Stomach (tissue), 9 donors: Measurements from ENCODE around the gene CNTNAP3. TPM values are rescaled to one million over a fixed set of nuclear protein-coding genes. Genes with fewer than 3 reads are reported as not detected.
"Not testable (repeated sequence)": the region's sequence is repeated elsewhere in the genome, so short reads cannot be mapped to it uniquely, and the experiment has no call there.

ENCODE experiments used
- DNase-seq, 2 donors: peaks; one replicate each; pipeline versions ENCODE4 v3.0.0 to v3.0.0-alpha.2; 2013 to 2019
- H3K27ac ChIP-seq, 5 donors: fragments of 200-600 bp in 4 of 5; sonication (generic) in 4 of 5; one replicate each; pipeline ENCODE4 v1.5.1; 2013 to 2019; ENCODE audit warnings: mild to moderate bottlenecking in 1 of 5, moderate library complexity in 1 of 5
- H3K27me3 ChIP-seq, 3 donors: fragments of 200-600 bp; sonication (generic); one replicate each; pipeline ENCODE4 v1.5.1; 2017 to 2019; ENCODE audit warnings: mixed run types in 1 of 3
- H3K36me3 ChIP-seq, 4 donors: fragments of 200-600 bp; sonication (generic); 1 replicate in 3 of 4; 2 replicates in 1 of 4; pipeline ENCODE4 v1.5.1; 2016 to 2019
- H3K4me1 ChIP-seq, 4 donors: fragments of 200-600 bp; sonication (generic); one replicate each; pipeline ENCODE4 v1.5.1; 2016 to 2019
- H3K4me3 ChIP-seq, 4 donors: fragments of 200-600 bp; sonication (generic) in 3 of 4; one replicate each; pipeline ENCODE4 v1.5.1; 2016 to 2019; ENCODE audit warnings: mild to moderate bottlenecking in 1 of 4
- H3K9me3 ChIP-seq, 4 donors: fragments of 200-600 bp; sonication (generic); one replicate each; pipeline ENCODE4 v1.5.1; 2016 to 2019
- WGBS, 5 donors: extraction: QIAGEN DNeasy Blood & Tissue Kit in 3 of 5; methylation state at CpG; one replicate each; pipeline versions ENCODE4 v1.1.5 to v1.1.7; 2013 to 2018; 5-methylcytosine and 5-hydroxymethylcytosine counted together
- intact Hi-C: fragments of 100-400 bp; cut with DNase I; formaldehyde crosslinking; loops from one replicate; pipeline ENCODE4 v1.15.1; 2023; ENCODE audit warnings: low total_unique reads
- polyA plus RNA-seq, 3 donors: library from polyadenylated mRNA; stranded (reverse); fragments of 200-250 nt; gene quantifications; one replicate each; pipeline ENCODE4 v1.2.3, GENCODE V29; 2013
- total RNA-seq, 5 donors: library from RNA; depleted of rRNA; stranded (reverse); fragments of >200 nt; gene quantifications; one replicate each; pipeline versions ENCODE4 v1.1.0 to v1.2.3, GENCODE V29; 2014 to 2016
- TF ChIP-seq, protein P1 (sequence below), 7 experiments: fragments of 450-650 bp in 4 of 7; fragments of 200-600 bp in 3 of 7; sonication (generic) in 3 of 7; IDR thresholded peaks; one replicate each; pipeline ENCODE4 v1.5.1; 2016 to 2019; ENCODE audit warnings: antibody characterized with exemption in 7 of 7, control low read depth in 2 of 7, mild to moderate bottlenecking in 1 of 7
- donor health status: healthy with polysubstance abuse.
- donor health status: Bipolar disorder and iron deficiency.
- donor health status: healthy.

CNTNAP3 gene
- total and polyA plus RNA-seq, 8 donors = 0.25 to 12.3 (median 2.8) TPM; not detected in 3

- H3K36me3 ChIP-seq, intact Hi-C loops, H3K9me3 ChIP-seq, H3K4me1 ChIP-seq, H3K27ac ChIP-seq, H3K27me3 ChIP-seq: not testable (repeated sequence)
- DNase-seq = peak; percentile 49 to 74
- TF ChIP-seq, protein P1, sequence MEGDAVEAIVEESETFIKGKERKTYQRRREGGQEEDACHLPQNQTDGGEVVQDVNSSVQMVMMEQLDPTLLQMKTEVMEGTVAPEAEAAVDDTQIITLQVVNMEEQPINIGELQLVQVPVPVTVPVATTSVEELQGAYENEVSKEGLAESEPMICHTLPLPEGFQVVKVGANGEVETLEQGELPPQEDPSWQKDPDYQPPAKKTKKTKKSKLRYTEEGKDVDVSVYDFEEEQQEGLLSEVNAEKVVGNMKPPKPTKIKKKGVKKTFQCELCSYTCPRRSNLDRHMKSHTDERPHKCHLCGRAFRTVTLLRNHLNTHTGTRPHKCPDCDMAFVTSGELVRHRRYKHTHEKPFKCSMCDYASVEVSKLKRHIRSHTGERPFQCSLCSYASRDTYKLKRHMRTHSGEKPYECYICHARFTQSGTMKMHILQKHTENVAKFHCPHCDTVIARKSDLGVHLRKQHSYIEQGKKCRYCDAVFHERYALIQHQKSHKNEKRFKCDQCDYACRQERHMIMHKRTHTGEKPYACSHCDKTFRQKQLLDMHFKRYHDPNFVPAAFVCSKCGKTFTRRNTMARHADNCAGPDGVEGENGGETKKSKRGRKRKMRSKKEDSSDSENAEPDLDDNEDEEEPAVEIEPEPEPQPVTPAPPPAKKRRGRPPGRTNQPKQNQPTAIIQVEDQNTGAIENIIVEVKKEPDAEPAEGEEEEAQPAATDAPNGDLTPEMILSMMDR (IDR thresholded peaks at IDR 0.05) = peak in 1 of 7 experiments; percentile 35
- peak overlapping the region in 1 of 4 donors; percentile 33 for H3K4me3 ChIP-seq
- WGBS, 5 donors = 8 to 14% (median 10%) methylated on average over 23 to 49 of the region's 49 CpGs
These were observed 209.2 kb downstream of the CNTNAP3 start for GRCh38 chr9:39078621-39079256.

DNA sequence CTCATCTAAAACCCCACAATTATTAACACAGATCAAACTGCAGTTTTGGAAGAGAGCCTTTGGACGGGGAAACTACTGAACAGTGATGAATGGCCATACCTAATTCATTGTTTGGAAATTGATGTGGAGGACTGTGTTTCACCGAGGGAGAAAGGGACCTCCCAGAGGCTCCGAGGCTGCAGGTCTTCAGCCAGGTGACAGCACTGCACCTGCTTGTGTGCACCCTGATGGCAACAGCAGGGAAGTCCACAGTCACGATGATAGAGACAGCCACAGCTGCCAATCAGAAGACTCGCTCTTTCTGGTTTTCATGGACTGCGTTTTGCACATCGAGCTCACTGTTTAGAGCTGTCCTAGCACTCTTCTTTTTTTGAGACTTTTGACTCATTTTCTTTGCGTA lies 214.4 kb downstream of the CNTNAP3 start:
- DNase-seq, H3K36me3 ChIP-seq, H3K4me1 ChIP-seq, H3K4me3 ChIP-seq, H3K27ac ChIP-seq, H3K27me3 ChIP-seq, H3K9me3 ChIP-seq, intact Hi-C loops: not testable (repeated sequence)
- WGBS, 5 donors = 62 to 75% (median 69%) methylated on average over 7 to 8 of the region's 8 CpGs

DNA sequence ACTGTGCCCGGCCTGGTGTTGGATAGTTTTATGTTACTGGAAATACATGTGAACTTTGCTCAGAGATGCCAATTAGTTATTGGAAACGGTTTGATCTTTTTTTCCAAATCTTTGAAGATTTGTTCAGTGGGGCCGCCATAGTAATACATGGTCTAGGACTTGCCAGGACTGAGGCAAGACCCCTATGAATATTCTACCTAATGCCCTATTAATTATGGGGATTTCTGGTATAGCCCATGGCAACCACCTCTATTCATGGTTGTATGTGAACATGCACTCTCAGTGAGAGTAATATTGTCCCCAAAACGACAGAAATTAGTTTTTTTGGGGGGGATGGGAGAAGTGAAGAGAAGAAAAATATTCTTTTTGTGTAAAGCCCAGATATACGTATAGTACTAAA lies 220.3 kb downstream of the CNTNAP3 start:
- H3K27ac ChIP-seq, H3K36me3 ChIP-seq, H3K4me1 ChIP-seq, H3K27me3 ChIP-seq, H3K9me3 ChIP-seq, intact Hi-C loops, DNase-seq, H3K4me3 ChIP-seq: not testable (repeated sequence)
- WGBS, 5 donors = 79 to 85% (median 82%) methylated on average over 5 of the region's 5 CpGs

DNA sequence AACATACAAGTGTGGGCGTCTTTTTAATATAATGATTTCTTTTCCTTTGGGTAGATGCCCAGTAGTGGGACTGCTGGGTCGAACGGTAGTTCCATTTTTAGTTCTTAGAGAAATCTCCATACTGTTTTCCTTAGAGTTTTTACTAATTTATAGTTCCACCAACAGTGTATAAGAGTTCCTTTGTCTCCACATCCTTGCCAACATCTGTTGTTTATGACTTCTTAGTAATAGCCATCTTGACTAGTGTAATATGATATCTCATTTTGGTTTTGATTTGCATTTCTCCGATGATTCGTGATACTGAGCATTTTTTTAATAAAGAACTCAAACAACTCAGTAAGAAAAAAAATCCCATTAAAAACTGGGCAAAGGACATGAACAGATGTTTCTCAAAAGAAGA lies 225.0 kb downstream of the CNTNAP3 start:
- 74 to 85% (median 83%) methylated on average over 5 of the region's 5 CpGs for WGBS, 5 donors

GRCh38 chr9:39054453-39054852 lies 233.5 kb downstream of the CNTNAP3 start:
- DNase-seq, H3K9me3 ChIP-seq, H3K36me3 ChIP-seq, H3K27me3 ChIP-seq, H3K4me1 ChIP-seq, H3K4me3 ChIP-seq, H3K27ac ChIP-seq, intact Hi-C loops: not testable (repeated sequence)
- WGBS, 5 donors = 75 to 86% (median 82%) methylated on average over 6 to 8 of the region's 8 CpGs

More for the DNA sequence above, 225.0 kb downstream of the CNTNAP3 start:
- DNase-seq, H3K27me3 ChIP-seq, H3K27ac ChIP-seq, H3K36me3 ChIP-seq, H3K4me1 ChIP-seq, H3K9me3 ChIP-seq, H3K4me3 ChIP-seq, intact Hi-C loops: not testable (repeated sequence)

DNA sequence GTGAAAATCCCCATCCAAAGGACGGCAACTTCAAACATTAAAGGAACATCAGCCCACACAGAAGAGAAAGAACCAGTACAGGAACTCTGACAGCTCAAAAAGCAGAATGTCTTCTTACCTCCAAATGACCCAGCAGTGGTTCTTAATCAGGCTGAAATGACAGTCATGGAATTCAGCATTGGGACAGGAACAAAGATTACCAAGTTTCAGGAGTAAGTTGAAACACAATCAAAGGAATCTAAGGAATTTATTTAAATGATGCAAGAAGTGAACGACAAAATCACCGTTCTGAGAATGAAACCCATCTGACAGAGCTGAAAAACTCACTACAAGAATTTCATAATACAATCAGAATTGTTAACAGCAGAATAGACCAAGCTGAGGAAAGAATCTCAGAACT lies 241.1 kb downstream of the CNTNAP3 start:
- WGBS, 5 donors = 45 to 56% (median 51%) methylated on average over 3 of the region's 3 CpGs
- H3K4me1 ChIP-seq, H3K27ac ChIP-seq, intact Hi-C loops, H3K27me3 ChIP-seq, H3K36me3 ChIP-seq, DNase-seq, H3K4me3 ChIP-seq: not testable (repeated sequence)
- H3K9me3 ChIP-seq = peaks cover 0 to 11% (median 7%) of the 10 kb centered on the region in 4 donors

GRCh38 chr9:39042352-39042803 lies 245.6 kb downstream of the CNTNAP3 start:
- H3K27ac ChIP-seq, H3K36me3 ChIP-seq, H3K4me1 ChIP-seq, H3K9me3 ChIP-seq, DNase-seq, H3K27me3 ChIP-seq, H3K4me3 ChIP-seq, intact Hi-C loops: not testable (repeated sequence)
- WGBS, 5 donors = 88 to 93% (median 91%) methylated on average over 26 to 27 of the region's 27 CpGs

DNA sequence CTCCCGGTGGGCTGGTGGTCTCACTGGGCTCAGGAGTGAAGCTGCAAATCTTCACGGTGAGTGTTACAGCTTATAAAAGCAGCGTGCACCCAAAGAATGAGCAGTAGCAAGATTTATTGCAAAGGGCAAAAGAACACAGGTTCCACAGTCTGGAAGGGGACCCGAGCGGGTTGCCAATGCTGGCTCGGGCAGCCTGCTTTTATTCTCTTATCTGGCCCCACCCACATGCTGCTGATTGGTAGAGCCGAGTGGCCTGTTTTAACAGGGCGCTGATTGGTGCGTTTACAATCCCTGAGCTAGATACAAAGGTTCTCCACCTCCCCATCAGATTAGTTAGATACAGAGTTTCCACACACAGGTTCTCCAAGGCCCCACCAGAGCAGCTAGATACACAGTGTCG lies 246.2 kb downstream of the CNTNAP3 start:
- WGBS, 5 donors = 81 to 89% (median 88%) methylated on average over 10 of the region's 10 CpGs
- H3K27me3 ChIP-seq = not testable (repeated sequence)

DNA sequence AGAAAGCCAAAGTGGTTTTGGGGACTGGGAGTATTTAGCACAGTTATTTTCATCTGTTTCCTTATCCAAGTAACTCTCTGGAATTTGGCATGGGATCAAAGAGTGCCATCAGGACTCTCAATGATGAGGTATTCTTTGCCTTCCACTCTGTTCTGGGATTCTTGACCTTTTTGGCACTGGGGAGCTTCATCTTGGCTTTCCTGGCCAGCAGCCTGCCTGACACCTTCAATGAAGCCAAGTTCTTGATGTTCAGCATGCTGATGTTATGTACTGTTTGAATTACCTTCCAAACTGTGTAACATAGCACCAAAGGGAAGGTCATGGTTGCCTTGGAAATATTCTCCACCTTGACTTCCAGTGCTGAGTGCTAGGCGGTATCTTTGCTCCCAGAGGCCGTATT lies 248.8 kb downstream of the CNTNAP3 start:
- H3K4me3 ChIP-seq, H3K9me3 ChIP-seq, H3K27ac ChIP-seq, H3K36me3 ChIP-seq, H3K4me1 ChIP-seq, intact Hi-C loops, H3K27me3 ChIP-seq: not testable (repeated sequence)
- 46 to 72% (median 58%) methylated on average over 2 of the region's 2 CpGs for WGBS, 5 donors
- DNase-seq = peak in 1 of 2 donors; percentile 7

More for the DNA sequence above, 246.2 kb downstream of the CNTNAP3 start:
- H3K27ac ChIP-seq, H3K4me1 ChIP-seq, intact Hi-C loops, H3K9me3 ChIP-seq, H3K36me3 ChIP-seq, DNase-seq, H3K4me3 ChIP-seq: not testable (repeated sequence)

DNA sequence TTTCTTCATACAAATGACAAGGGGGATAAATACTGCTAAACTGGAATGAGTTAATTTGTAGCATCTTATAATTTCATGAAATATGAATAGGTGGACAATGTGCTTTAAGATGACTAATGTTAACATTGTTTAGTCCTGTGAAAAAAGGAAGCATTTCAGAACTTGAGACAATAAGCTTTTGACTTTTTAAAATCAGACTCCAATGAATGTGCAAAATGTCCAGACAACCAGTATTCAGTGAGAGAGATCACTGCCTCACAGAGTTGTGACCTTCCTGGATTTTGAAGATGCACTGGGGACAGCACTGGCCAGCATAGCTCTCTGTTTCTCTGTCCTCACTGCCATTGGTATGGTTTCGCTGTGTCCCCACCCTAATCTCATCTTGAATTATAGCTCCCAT lies 249.7 kb downstream of the CNTNAP3 start:
- H3K9me3 ChIP-seq, intact Hi-C loops, H3K27me3 ChIP-seq, DNase-seq, H3K36me3 ChIP-seq, H3K4me1 ChIP-seq, H3K27ac ChIP-seq, H3K4me3 ChIP-seq: not testable (repeated sequence)
- 81 to 100% (median 95%) methylated on average over 1 of the region's 1 CpG for WGBS, 5 donors

DNA sequence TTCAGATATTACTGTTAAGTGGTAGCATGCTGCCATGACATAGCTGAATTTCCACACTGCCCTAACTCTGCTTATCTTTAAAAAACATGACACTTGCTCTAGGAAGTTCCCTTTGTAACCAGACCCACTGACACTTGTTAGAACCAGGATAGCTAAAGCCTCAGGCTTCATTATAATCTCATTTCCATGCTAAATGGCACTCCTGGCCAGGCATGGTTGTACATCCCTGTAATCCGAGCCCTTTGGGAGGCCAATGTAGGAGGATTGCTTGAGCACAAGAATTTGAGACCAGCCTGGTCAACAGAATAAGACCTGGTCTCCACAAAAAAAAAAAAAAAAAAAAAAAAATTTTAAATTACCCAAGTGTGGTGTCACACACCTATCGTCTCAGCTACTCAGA lies 254.1 kb downstream of the CNTNAP3 start:
- H3K27ac ChIP-seq, intact Hi-C loops: not testable (repeated sequence)

More for the DNA sequence above, 254.1 kb downstream of the CNTNAP3 start:
- not testable (repeated sequence) for H3K4me3 ChIP-seq, H3K27me3 ChIP-seq, H3K4me1 ChIP-seq, H3K9me3 ChIP-seq, H3K36me3 ChIP-seq, DNase-seq
- WGBS, 5 donors = 80 to 96% (median 87%) methylated on average over 2 of the region's 2 CpGs
